T-helper 1 cell treated with Interleukin-12 subunit alpha and Interleukin-12 subunit beta and Interleukin-4 antibody, amounts not matched to agents 30 μg/mL and 1 μg/mL, for 36 hours (primary cell): ENCODE data around the gene KRTAP5-10.
"Not testable (repeated sequence)": the region's sequence is repeated elsewhere in the genome, so short reads cannot be mapped to it uniquely, and the experiment has no call there.

Experiments
- H3K27ac Mint-ChIP-seq: one replicate; pipeline ENCODE4 v1.8.0; 2021; ENCODE audit warnings: mild to moderate bottlenecking, mixed read lengths
- H3K27me3 Mint-ChIP-seq: one replicate; pipeline ENCODE4 v1.8.0; 2021; ENCODE audit warnings: low read depth, mixed read lengths
- H3K36me3 Mint-ChIP-seq: one replicate; pipeline ENCODE4 v1.8.0; 2021; ENCODE audit warnings: low read depth, mixed read lengths
- H3K4me1 Mint-ChIP-seq: one replicate; pipeline ENCODE4 v1.8.0; 2021; ENCODE audit warnings: low read depth, mixed read lengths
- H3K4me3 Mint-ChIP-seq: one replicate; pipeline ENCODE4 v1.8.0; 2021; ENCODE audit warnings: mild to moderate bottlenecking, moderate library complexity, mixed read lengths
- H3K9me3 Mint-ChIP-seq: one replicate; pipeline ENCODE4 v1.8.0; 2021; ENCODE audit warnings: mixed read lengths

The KRTAP5-10 gene

GRCh38 chr11:71565263-71565662, at the start of gene KRTAP5-10:
Gene KRTAP5-10, plus strand, starts transcription at chr11:71565563. Its CDS starts 25 bp downstream, at chr11:71565588.
- Mint-ChIP-seq H3K4me1 (peaks cover 6% of the 10 kb centered on the region), H3K36me3 (no peaks in the 10 kb centered on the region), H3K27ac (no peak within 1 kb of the TSS), H3K9me3 (no peaks in the 10 kb centered on the region), H3K4me3 (no peak within 1 kb of the TSS), H3K27me3 (peaks cover 31% of the 10 kb centered on the region)

- Mint-ChIP-seq H3K4me3 (no peak overlapping the region), H3K27me3 (no peaks in the 10 kb centered on the region), H3K36me3 (no peaks in the 10 kb centered on the region), H3K27ac (no peak overlapping the region), H3K4me1 (no peaks in the 10 kb centered on the region), H3K9me3 (peaks cover 13% of the 10 kb centered on the region)
These were observed 46.6 kb upstream of the KRTAP5-10 start for GRCh38 chr11:71518506-71519471.

- peaks cover 10% of the 10 kb centered on the region for H3K9me3 Mint-ChIP-seq
- no peaks in the 10 kb centered on the region for H3K4me1 Mint-ChIP-seq
- no peaks in the 10 kb centered on the region for H3K27me3 Mint-ChIP-seq
- no peaks in the 10 kb centered on the region for H3K36me3 Mint-ChIP-seq
- no peak overlapping the region for H3K27ac Mint-ChIP-seq
- no peak overlapping the region for H3K4me3 Mint-ChIP-seq
These were observed 45.8 kb upstream of the KRTAP5-10 start for GRCh38 chr11:71519546-71519945.

- no peak overlapping the region for H3K27ac Mint-ChIP-seq
- no peak overlapping the region for H3K4me3 Mint-ChIP-seq
- H3K9me3 Mint-ChIP-seq = peaks cover 10% of the 10 kb centered on the region
- H3K36me3 Mint-ChIP-seq = no peaks in the 10 kb centered on the region
- no peaks in the 10 kb centered on the region for H3K27me3 Mint-ChIP-seq
- no peaks in the 10 kb centered on the region for H3K4me1 Mint-ChIP-seq
These were observed 40.0 kb upstream of the KRTAP5-10 start for GRCh38 chr11:71525188-71525937.

- H3K27ac Mint-ChIP-seq = no peak overlapping the region
- H3K4me3 Mint-ChIP-seq = no peak overlapping the region
- no peaks in the 10 kb centered on the region for H3K4me1 Mint-ChIP-seq
- peaks cover 8% of the 10 kb centered on the region for H3K9me3 Mint-ChIP-seq
- no peaks in the 10 kb centered on the region for H3K27me3 Mint-ChIP-seq
- no peaks in the 10 kb centered on the region for H3K36me3 Mint-ChIP-seq
These were observed 39.3 kb upstream of the KRTAP5-10 start for GRCh38 chr11:71525938-71526495.

- not testable (repeated sequence) for H3K36me3 Mint-ChIP-seq
These were observed 38.4 kb upstream of the KRTAP5-10 start, which contains the start of gene KRTAP5-7 for GRCh38 chr11:71526796-71527575. Gene KRTAP5-7, plus strand, starts transcription at chr11:71527267. Its CDS starts 34 bp downstream, at chr11:71527301.

GRCh38 chr11:71527576-71528210, 37.7 kb upstream of the KRTAP5-10 start:
- H3K27me3 Mint-ChIP-seq = no peaks in the 10 kb centered on the region
- no peaks in the 10 kb centered on the region for H3K9me3 Mint-ChIP-seq
- H3K4me1 Mint-ChIP-seq = no peaks in the 10 kb centered on the region
- no peak overlapping the region for H3K27ac Mint-ChIP-seq
- H3K4me3 Mint-ChIP-seq = no peak overlapping the region
- no peaks in the 10 kb centered on the region for H3K36me3 Mint-ChIP-seq

More at GRCh38 chr11:71526796-71527575, 38.4 kb upstream of the KRTAP5-10 start, which contains the start of gene KRTAP5-7:
- not testable (repeated sequence) for H3K27ac Mint-ChIP-seq, H3K9me3 Mint-ChIP-seq, H3K4me3 Mint-ChIP-seq, H3K27me3 Mint-ChIP-seq, H3K4me1 Mint-ChIP-seq

- Mint-ChIP-seq H3K36me3 (no peaks in the 10 kb centered on the region), H3K4me3 (no peak overlapping the region)
These were observed 34.8 kb upstream of the KRTAP5-10 start for GRCh38 chr11:71530602-71531001.

GRCh38 chr11:71532036-71532610, 33.2 kb upstream of the KRTAP5-10 start:
- Mint-ChIP-seq H3K4me3 (no peak overlapping the region), H3K27me3 (no peaks in the 10 kb centered on the region), H3K9me3 (no peaks in the 10 kb centered on the region), H3K27ac (no peak overlapping the region), H3K36me3 (no peaks in the 10 kb centered on the region), H3K4me1 (no peaks in the 10 kb centered on the region)

More at GRCh38 chr11:71530602-71531001, 34.8 kb upstream of the KRTAP5-10 start:
- no peaks in the 10 kb centered on the region for H3K27me3 Mint-ChIP-seq
- no peak overlapping the region for H3K27ac Mint-ChIP-seq
- H3K4me1 Mint-ChIP-seq = no peaks in the 10 kb centered on the region
- no peaks in the 10 kb centered on the region for H3K9me3 Mint-ChIP-seq

- H3K4me3 Mint-ChIP-seq, H3K4me1 Mint-ChIP-seq, H3K9me3 Mint-ChIP-seq, H3K27me3 Mint-ChIP-seq, H3K27ac Mint-ChIP-seq, H3K36me3 Mint-ChIP-seq: not testable (repeated sequence)
These were observed 30.4 kb upstream of the KRTAP5-10 start for GRCh38 chr11:71534711-71535608.

- Mint-ChIP-seq H3K36me3 (no peaks in the 10 kb centered on the region), H3K9me3 (peaks cover 4% of the 10 kb centered on the region), H3K27me3 (no peaks in the 10 kb centered on the region), H3K4me3 (no peak overlapping the region), H3K27ac (no peak overlapping the region), H3K4me1 (no peaks in the 10 kb centered on the region)
These were observed 29.5 kb upstream of the KRTAP5-10 start for GRCh38 chr11:71535825-71536224.

- Mint-ChIP-seq H3K4me1 (no peaks in the 10 kb centered on the region), H3K4me3 (no peak overlapping the region), H3K9me3 (peaks cover 11% of the 10 kb centered on the region), H3K36me3 (no peaks in the 10 kb centered on the region), H3K27ac (no peak overlapping the region), H3K27me3 (no peaks in the 10 kb centered on the region)
These were observed 27.8 kb upstream of the KRTAP5-10 start for GRCh38 chr11:71537537-71537936.
